AG04450 (cell line): ENCODE results near the gene RPL12. TPM values are rescaled to one million over a fixed set of nuclear protein-coding genes. Genes with fewer than 3 reads are reported as not detected.

Experiments used
- CTCF ChIA-PET: fragments of 300-600, 350-600 bp; formaldehyde crosslinking; extraction: SDS; loops from one replicate; lab custom pipeline; 2022; ENCODE audit warnings: antibody characterized with exemption, inconsistent platforms; lab: Charles Lee
- POLR2A ChIA-PET: fragments of 350-600 bp; formaldehyde crosslinking; extraction: SDS; loops from one replicate; lab custom pipeline; 2021; ENCODE audit warnings: antibody characterized with exemption, inconsistent platforms; lab: Yijun Ruan, JAX
- DNase-seq: peaks from one replicate; pipeline ENCODE4 v3.0.0-alpha.2; 2011; ENCODE audit warnings: low read depth, low spot score
- H3K27ac ChIP-seq: one replicate; pipeline ENCODE4 v1.5.1; 2012; ENCODE audit warnings: low read depth, low read length, control low read depth
- H3K27me3 ChIP-seq: one replicate; pipeline ENCODE4 v1.6.0; 2012; ENCODE audit warnings: low read length; ENCODE audit not compliant: control insufficient read depth, insufficient read depth
- H3K4me3 ChIP-seq: 2 replicates; pipeline ENCODE4 v1.5.1; 2011; ENCODE audit warnings: mild to moderate bottlenecking, low read depth, low read length, control low read depth
- H3K9me3 ChIP-seq: 2 replicates; pipeline ENCODE4 v1.5.1; 2012; ENCODE audit warnings: low read length; ENCODE audit not compliant: control insufficient read depth, insufficient read depth
- CTCF ChIP-seq: IDR thresholded peaks from 2 replicates; pipeline ENCODE4 v1.5.1; 2011; ENCODE audit warnings: low read depth, low read length, control low read depth, inconsistent platforms
- polyA plus RNA-seq: library from polyadenylated mRNA; depleted of rRNA; stranded (reverse); fragments of >200 nt; gene quantifications from 2 replicates; pipeline ENCODE4 v1.2.3, GENCODE V29; 2011

Gene RPL12
- polyA plus RNA-seq, 1 experiment, result 2,379 TPM

- CTCF ChIA-PET, result interaction anchor here (0.6 kb wide), 1 partner anchor 22 kb away, joined by 4 read pairs; no protein-coding TSS in a partner anchor
- Histone ChIP-seq H3K27me3 (no peaks in the 10 kb centered on the region), H3K4me3 (peak overlapping the region; percentile 87), H3K9me3 (no peaks in the 10 kb centered on the region), H3K27ac (peak overlapping the region; percentile 58)
- no peak for TF ChIP-seq CTCF
- POLR2A ChIA-PET, result interaction anchor here (0.8 to 1.7 kb wide), 8 partner anchors 13 to 200 kb away, joined by 3 to 10 read pairs (median 6); partner anchors contain the start of genes LRSAM1, RPL12 and SLC2A8
- no peak for DNase-seq
Observed at GRCh38 chr9:127424676-127424999, 26.6 kb downstream of the RPL12 start.

GRCh38 chr9:127423934-127424675, 27.1 kb downstream of the RPL12 start, which contains the start of gene ZNF79:
ZNF79 (plus strand) TSS chr9:127424382; CDS start chr9:127424788, 406 bp downstream.
- ChIA-PET CTCF (interaction anchor here (0.6 to 1.5 kb wide), 2 partner anchors 21 to 219 kb away, joined by 4 to 8 read pairs; no protein-coding TSS in a partner anchor), POLR2A (interaction anchor here (0.6 to 1.7 kb wide), 10 partner anchors 14 to 200 kb away, joined by 3 to 10 read pairs (median 5); partner anchors contain the start of genes LRSAM1, RPL12 and SLC2A8)
- Histone ChIP-seq H3K4me3 (peak within 1 kb of the TSS; percentile 87), H3K27ac (peak within 1 kb of the TSS; percentile 58), H3K9me3 (no peaks in the 10 kb centered on the region), H3K27me3 (no peaks in the 10 kb centered on the region)
- DNase-seq, result peak; percentile 74
- TF ChIP-seq CTCF, result no peak

- Histone ChIP-seq H3K27ac (peak overlapping the region; percentile 47), H3K27me3 (no peaks in the 10 kb centered on the region), H3K9me3 (no peaks in the 10 kb centered on the region), H3K4me3 (peak overlapping the region; percentile 87)
- POLR2A ChIA-PET, result interaction anchor here (0.9 to 1.7 kb wide), 7 partner anchors 14 to 28 kb away, joined by 3 to 10 read pairs (median 6); partner anchors contain the start of genes LRSAM1, RPL12 and SLC2A8
- no peak for DNase-seq
- no peak for TF ChIP-seq CTCF
- CTCF ChIA-PET, result interaction anchor here (1.5 kb wide), 1 partner anchor 218 kb away, joined by 8 read pairs; no protein-coding TSS in a partner anchor
Observed at GRCh38 chr9:127423476-127423933, 27.7 kb downstream of the RPL12 start.

GRCh38 chr9:127422787-127423186, 28.4 kb downstream of the RPL12 start:
- DNase-seq, result no peak
- H3K27ac ChIP-seq, result no peak overlapping the region
- POLR2A ChIA-PET, result interaction anchor here (1.4 to 1.7 kb wide), 2 partner anchors 24 to 26 kb away, joined by 3 to 6 read pairs; partner anchors contain the start of gene SLC2A8
- CTCF ChIA-PET, result interaction anchor here (1.5 kb wide), 1 partner anchor 218 kb away, joined by 8 read pairs; no protein-coding TSS in a partner anchor
- peaks cover 4% of the 10 kb centered on the region; the same call in 1 of the 2 replicates for H3K9me3 ChIP-seq
- no peak for TF ChIP-seq CTCF
- H3K27me3 ChIP-seq, result no peaks in the 10 kb centered on the region
- H3K4me3 ChIP-seq, result peak overlapping the region; percentile 87
